Esophagus mucosa (tissue), 1 donor: ENCODE data around the gene ENHO. TPM values are rescaled to one million over a fixed set of nuclear protein-coding genes. Genes with fewer than 3 reads are reported as not detected.

Source experiments
- ATAC-seq: fragments of 200-7000 bp; cut with Tn5 transposase; one replicate; pipeline ENCODE4 v1.9.1; 2020
- total RNA-seq: library from RNA; stranded (reverse); gene quantifications from one replicate; pipeline ENCODE4 v1.2.4, GENCODE V29; 2023
- donor health status: DM: yes; HTN: yes; CAD: no.

ENHO gene
- 0.24 TPM for total RNA-seq

- peak; percentile 99 for ATAC-seq
Observed at GRCh38 chr9:34522971-34523797, at the start of gene ENHO. Gene ENHO, minus strand, starts transcription at chr9:34522990. Its CDS starts 1,295 bp downstream, at chr9:34521695.

GRCh38 chr9:34572092-34572491 is 49.3 kb upstream of the ENHO start:
- ATAC-seq = no peak

DNA sequence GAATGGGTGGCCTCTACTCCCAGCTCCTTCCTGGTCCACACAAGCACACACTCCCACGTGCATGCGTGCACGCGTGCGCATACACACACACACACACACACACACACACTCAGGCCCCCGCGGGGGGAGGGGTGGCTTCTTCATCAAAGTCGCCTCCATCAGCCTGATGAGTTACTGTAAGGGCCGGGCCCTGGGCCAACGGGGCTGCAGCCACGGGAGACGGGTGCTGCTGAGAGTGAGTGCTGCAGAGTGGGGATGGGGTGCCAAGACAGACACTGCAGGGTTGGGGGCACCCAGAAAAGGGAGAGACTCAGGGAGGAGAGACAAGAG is 48.7 kb upstream of the ENHO start:
- no peak for ATAC-seq

DNA sequence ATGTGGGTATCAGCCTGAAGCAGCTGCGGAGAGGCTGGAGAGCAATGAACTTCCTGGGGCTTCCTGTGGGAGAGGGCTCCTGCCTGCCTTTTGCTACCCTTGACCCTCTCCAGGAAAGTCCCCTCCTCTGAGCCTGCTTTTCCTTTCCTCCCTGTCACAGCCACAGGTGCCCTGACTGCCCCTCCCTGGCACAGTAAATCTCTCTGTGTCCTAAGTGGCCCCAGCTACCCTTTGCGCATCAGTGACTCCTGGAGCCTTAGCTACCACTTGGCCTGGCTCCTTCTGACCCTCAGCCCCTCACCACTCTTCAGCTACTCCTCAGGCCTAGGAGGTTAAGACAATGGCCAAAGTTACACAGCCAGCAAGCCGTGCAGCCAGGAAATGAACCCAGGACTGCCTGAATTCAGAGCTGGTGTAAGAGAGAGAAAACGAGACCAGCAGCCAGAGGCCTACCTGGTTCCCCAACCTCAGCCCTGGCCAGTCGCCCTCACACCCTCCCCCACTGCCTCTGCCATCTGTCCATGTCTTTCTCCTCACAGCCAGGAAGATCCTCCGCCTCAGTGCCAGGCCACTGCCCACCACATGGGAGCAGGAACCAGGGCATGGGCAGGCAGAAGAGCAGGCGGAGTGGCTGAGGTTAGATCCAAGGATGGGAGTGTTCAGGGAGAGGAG is 48.2 kb upstream of the ENHO start:
- ATAC-seq = no peak

- no peak for ATAC-seq
Observed at GRCh38 chr9:34570376-34570775, 47.6 kb upstream of the ENHO start.

DNA sequence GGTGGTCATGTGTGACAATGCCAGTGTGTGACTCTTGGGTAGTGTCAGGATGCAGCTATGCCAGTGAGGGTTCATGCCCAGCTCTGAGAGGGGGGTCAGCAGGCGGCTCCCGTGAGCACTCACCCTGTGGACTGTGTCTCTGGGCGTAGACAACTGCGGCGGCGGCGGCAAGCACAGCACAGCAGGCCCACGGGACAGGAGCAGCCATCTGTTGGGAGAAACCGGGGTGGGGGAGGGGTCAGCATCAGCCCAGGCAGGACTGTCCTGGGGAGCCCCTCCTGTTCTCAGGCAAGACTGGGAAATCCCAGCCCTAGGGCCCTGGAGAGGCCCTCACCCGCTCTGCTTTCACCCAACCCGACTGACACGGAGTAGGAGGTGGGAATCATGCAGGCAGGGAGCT is 46.0 kb upstream of the ENHO start:
- ATAC-seq = no peak

DNA sequence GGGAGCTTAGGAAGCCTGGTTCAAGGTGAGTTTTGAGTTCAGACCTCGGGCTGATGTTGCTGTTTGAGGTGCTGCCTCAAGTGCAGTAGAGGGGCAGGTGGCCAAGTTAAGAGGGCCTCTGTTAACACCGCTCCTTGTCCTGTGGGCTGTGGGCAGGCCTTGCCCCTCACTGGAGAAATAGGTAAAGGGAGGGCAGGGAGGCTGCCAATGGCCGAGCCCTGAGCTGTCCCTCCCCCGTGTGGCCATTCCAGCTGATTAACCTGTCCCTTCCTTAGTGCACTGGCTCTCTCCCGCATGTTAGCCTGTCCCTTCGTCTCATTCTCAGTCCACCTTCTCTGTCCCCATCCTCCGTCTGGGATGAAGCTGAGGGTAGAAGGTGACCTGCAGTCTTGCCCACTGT is 45.3 kb upstream of the ENHO start:
- no peak for ATAC-seq

DNA sequence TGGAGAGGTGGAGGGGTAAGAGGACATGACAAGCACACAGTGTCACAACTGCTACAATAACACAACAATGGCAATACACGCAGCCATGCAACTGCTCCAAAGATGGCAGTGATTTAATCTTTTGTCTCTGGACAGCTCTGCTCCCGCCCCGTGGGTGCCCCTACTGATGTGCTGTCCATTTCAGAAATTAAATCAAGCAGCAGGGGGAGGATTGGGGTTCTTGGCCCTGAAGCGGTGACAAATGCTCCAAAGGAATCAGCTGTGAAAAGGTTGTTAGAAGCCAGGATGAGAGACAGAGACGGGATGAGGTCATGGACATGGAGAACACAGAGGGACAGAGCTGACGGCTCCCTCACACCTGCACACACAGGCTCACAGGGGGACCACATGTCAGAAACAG is 44.2 kb upstream of the ENHO start:
- ATAC-seq = no peak

- no peak for ATAC-seq
Observed at GRCh38 chr9:34566322-34566721, 43.5 kb upstream of the ENHO start.

- ATAC-seq = no peak
Observed at GRCh38 chr9:34565856-34566255, 43.1 kb upstream of the ENHO start.

DNA sequence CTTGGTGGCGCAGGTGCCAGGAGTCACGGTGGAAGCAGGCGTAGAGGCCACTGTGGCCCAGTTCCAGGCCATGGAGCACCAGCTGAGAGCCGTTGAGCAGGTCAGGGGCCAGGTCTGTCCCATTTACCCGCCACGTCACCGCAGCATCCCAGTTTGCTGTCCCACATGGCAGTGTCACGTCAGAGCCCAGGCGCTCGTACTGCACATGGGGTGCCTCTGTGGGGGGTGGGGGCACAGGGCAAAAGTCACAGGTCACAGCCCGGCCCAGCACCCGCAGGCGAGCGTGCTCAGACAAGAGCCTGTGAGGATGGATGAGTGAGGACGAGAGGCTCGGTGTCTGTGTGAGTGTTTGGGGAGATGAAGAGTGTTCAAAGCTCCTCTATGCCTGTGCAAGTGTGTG is 41.8 kb upstream of the ENHO start:
- no peak for ATAC-seq

DNA sequence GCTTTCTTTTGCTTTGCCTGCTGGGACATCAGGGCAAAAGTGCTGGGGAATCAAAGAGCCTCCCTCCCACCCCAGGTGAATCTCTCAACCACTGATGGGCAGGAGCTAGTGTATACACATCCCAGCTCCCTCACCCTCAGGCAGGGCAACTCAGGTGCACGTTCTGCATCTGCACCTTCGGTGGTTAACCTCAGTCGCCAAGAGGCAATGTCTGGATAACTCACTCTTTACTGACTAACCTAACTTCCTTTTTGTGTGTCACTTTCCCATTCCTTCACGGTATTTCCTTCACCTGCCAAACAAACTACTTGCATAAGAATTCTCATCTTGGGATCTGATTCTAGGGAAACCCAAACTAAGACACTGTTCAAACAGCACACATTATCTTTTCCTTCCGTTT is 40.5 kb upstream of the ENHO start:
- ATAC-seq = no peak

- ATAC-seq = no peak
Observed at GRCh38 chr9:34562135-34562745, 39.5 kb upstream of the ENHO start.

GRCh38 chr9:34560599-34561214 is 37.9 kb upstream of the ENHO start:
- no peak for ATAC-seq

- ATAC-seq = peak; percentile 62
Observed at GRCh38 chr9:34559624-34560455, 37.0 kb upstream of the ENHO start.

GRCh38 chr9:34558919-34559623 is 36.3 kb upstream of the ENHO start:
- peak; percentile 17 for ATAC-seq

GRCh38 chr9:34558364-34558763 is 35.6 kb upstream of the ENHO start:
- no peak for ATAC-seq

DNA sequence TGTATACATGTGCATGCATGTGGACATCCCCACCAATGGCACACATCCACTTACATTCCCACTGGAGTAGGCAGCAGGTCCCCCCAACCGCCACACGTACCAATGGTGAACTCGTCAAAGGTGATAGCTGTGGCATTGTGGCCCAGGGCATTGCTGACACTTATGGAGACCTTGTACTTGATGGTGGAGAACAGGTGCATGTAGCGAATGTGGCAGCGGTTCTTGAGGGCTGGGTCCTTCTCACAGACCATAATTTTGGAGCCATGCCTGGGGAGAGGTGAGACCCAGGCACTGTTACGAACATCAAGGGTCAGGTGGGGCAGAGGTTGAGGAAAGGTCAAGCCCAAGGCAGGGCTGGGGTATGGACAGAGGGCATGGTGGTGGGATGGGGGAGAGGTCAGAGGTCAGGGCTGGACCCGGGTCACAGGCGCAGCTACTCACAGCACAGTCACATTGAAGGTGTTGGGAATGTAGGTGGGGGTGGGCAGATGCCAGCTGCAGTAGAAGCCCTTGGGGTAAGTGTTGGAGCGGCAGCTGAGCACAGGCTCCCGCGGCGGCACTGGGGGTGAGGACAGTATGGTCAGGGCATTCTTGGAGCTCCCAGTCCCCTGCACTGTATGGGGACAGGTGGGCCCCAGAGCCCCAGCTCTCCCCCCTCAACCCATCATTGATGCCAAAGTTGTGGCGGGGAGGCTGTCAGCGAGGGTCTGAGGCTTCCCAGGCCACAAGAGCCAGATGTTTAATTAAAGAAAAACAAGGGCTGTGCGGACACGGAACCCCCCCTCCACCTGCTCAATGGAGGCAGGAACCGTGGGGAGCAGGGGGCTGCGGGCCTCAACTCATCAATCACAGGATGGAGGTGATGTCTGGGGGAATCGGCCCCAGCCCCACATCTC is 34.9 kb upstream of the ENHO start:
- ATAC-seq = no peak

- no peak for ATAC-seq
Observed at GRCh38 chr9:34556949-34557348, 34.2 kb upstream of the ENHO start.

- ATAC-seq = no peak
Observed at GRCh38 chr9:34555936-34556525, 33.2 kb upstream of the ENHO start.
